Measurements from ENCODE around the gene TRIM15. TPM values are rescaled to one million over a fixed set of nuclear protein-coding genes. Genes with fewer than 3 reads are reported as not detected.
A peak's percentile ranks its signal among the peaks of the same experiment; 100 is the strongest.

Gene TRIM15
- total and polyA plus RNA-seq, 2 donors (not counting 3 experiments of a cell fraction or from before 2014, with no cell fraction given): not detected

DNA sequence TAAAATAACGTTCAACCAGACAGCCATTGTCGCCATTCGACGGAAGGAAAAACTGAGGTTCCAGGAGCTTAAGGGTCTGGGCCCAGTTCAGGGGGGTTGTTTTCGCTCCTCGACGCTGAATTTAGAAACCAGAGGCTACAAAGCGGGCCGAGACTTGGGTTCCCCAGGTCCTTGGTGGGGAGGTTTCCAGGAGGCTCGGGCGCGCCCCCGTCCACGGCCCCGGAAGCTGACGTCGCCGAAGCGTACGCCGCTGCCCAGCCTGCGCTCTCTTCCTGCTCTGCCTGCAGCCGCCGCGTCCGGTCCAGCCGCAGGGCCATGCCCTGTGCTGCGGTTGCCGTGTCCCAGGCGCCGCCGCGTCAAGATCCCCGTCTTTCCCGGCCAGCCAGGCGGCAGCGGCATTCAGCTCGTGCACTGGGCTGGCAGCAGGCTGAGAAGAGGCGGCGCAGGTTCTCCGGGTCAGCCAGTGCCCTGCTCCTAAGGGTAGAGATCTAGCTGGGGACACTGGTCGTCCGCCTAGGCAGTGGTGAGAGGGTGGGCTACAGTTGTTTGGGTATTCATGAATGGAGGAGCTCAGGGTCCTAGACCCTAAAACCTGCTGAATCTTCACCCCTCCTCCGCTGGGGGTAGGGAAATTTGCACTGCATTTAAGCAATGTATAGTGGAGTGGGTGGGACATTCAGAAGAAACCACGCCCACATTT is 50.8 kb downstream of the TRIM15 start:
- ChIA-PET POLR2A (no interaction called here), CTCF (interaction anchor here (0.5 to 0.6 kb wide), 2 partner anchors 467 to 1725 kb away, joined by 3 read pairs; no protein-coding TSS in a partner anchor)

More for the DNA sequence above, 50.8 kb downstream of the TRIM15 start:
- peak; percentile 35 for FAIRE-seq
- no peaks in the 10 kb centered on the region for H3K9me3 ChIP-seq (replicated peaks; ENCODE audit: control insufficient read depth, insufficient read depth, low read length)
- H3K79me2 ChIP-seq (ENCODE audit: control insufficient read depth, insufficient read depth, low read length): peaks cover 33% of the 10 kb centered on the region
- no peaks in the 10 kb centered on the region for H3K9me1 ChIP-seq (replicated peaks; ENCODE audit: control insufficient read depth, extremely low read depth, insufficient read depth, low read length)
- dilution Hi-C loops (cut with MboI; ENCODE audit: extremely low pct_ligation_motif_present, low sequenced_read_pairs): no loop called here
- TF ChIP-seq POLR2AphosphoS5 (IDR thresholded peaks at IDR 0.05; ENCODE audit: insufficient read depth, low read depth, low read length) (peak; percentile 78), EZH2 (IDR thresholded peaks at IDR 0.05; ENCODE audit: borderline replicate concordance, low read depth, low read length, severe bottlenecking) (no peak), JUN (IDR thresholded peaks at IDR 0.05; ENCODE audit: borderline replicate concordance, insufficient read depth, insufficient read length, low read depth) (no peak), MYC (IDR thresholded peaks at IDR 0.05; ENCODE audit: low read depth, low read length) (no peak), FOS (IDR thresholded peaks at IDR 0.05; ENCODE audit: borderline replicate concordance, insufficient read depth, low read length) (peak; percentile 11), GATA2 (IDR thresholded peaks at IDR 0.05; ENCODE audit: insufficient read depth, insufficient read length, low read depth, low read length) (no peak), POLR2A (IDR thresholded peaks at IDR 0.05; ENCODE audit: low read depth, low read length) (peak; percentile 90)
- TF ChIP-seq, protein P1, sequence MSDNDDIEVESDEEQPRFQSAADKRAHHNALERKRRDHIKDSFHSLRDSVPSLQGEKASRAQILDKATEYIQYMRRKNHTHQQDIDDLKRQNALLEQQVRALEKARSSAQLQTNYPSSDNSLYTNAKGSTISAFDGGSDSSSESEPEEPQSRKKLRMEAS (IDR thresholded peaks at IDR 0.05; ENCODE audit: insufficient read depth, insufficient read length): peak; percentile 4
- TF ChIP-seq, protein P2, sequence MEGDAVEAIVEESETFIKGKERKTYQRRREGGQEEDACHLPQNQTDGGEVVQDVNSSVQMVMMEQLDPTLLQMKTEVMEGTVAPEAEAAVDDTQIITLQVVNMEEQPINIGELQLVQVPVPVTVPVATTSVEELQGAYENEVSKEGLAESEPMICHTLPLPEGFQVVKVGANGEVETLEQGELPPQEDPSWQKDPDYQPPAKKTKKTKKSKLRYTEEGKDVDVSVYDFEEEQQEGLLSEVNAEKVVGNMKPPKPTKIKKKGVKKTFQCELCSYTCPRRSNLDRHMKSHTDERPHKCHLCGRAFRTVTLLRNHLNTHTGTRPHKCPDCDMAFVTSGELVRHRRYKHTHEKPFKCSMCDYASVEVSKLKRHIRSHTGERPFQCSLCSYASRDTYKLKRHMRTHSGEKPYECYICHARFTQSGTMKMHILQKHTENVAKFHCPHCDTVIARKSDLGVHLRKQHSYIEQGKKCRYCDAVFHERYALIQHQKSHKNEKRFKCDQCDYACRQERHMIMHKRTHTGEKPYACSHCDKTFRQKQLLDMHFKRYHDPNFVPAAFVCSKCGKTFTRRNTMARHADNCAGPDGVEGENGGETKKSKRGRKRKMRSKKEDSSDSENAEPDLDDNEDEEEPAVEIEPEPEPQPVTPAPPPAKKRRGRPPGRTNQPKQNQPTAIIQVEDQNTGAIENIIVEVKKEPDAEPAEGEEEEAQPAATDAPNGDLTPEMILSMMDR (IDR thresholded peaks at IDR 0.05; ENCODE audit: extremely low read depth in 1 of 2, insufficient read depth in 1 of 2, low read depth in 1 of 2, low read length in 2 of 2): no peak
- no peaks in the 10 kb centered on the region for H4K20me1 ChIP-seq (replicated peaks; ENCODE audit: control insufficient read depth, extremely low read depth, insufficient read depth, low read length)
- H3K4me1 ChIP-seq (ENCODE audit: control insufficient read depth, extremely low read depth, insufficient read depth, low read length): peaks cover 17% of the 10 kb centered on the region
- H3K36me3 ChIP-seq (ENCODE audit: control insufficient read depth in 2 of 2, extremely low read depth in 1 of 2, insufficient read depth in 2 of 2, low read length in 2 of 2): no peaks in the 10 kb centered on the region
- peak overlapping the region; percentile 97 for H2AFZ ChIP-seq (ENCODE audit: low read depth, low read length)
- H3K4me3 ChIP-seq (replicated peaks in 1 of 3; ENCODE audit: insufficient read depth in 1 of 3, low read depth in 1 of 3, low read length in 3 of 3): peak overlapping the region; percentile 66 to 84 (median 82)
- BruUV-seq (replicated peaks): no TSS peak
- H3K9ac ChIP-seq (replicated peaks; ENCODE audit: extremely low read depth, insufficient read depth, low read length): peak overlapping the region; percentile 89
- peak; percentile 74 for DNase-seq (ENCODE audit: low read depth, low spot score)
- peak overlapping the region; percentile 89 for H3K4me2 ChIP-seq (ENCODE audit: insufficient read depth, low read length)
- H3K27me3 ChIP-seq (ENCODE audit: control insufficient read depth in 2 of 2, insufficient read depth in 2 of 2, low read length in 2 of 2): no peaks in the 10 kb centered on the region
- intact Hi-C loops (cut with micrococcal nuclease): loop anchor here (1.0 to 2.0 kb wide), 2 partner anchors 111 to 112 kb away; partner anchors contain the start of gene TRIM39
- peak overlapping the region; percentile 95 for H3K27ac ChIP-seq (ENCODE audit: insufficient read depth, low read depth, low read length)

Measured in endothelial cell of umbilical vein (primary cell).